Middle frontal gyrus (tissue), 1 donor: ENCODE results near the gene ATAD2B.

Experiments
- DNase-seq: peaks from one replicate; pipeline ENCODE4 v3.0.0-alpha.2; 2015; ENCODE audit warnings: low spot score; ENCODE audit errors: extremely low spot score

The ATAD2B gene

GRCh38 chr2:23703583-23704385 lies 223.1 kb downstream of the ATAD2B start:
- no peak for DNase-seq

- no peak for DNase-seq
Measured at GRCh38 chr2:23703037-23703582, 223.8 kb downstream of the ATAD2B start.

GRCh38 chr2:23700627-23701026 lies 226.3 kb downstream of the ATAD2B start:
- DNase-seq = no peak

GRCh38 chr2:23699580-23699925 lies 227.4 kb downstream of the ATAD2B start:
- DNase-seq = no peak

GRCh38 chr2:23698721-23699579 lies 228.0 kb downstream of the ATAD2B start:
- no peak for DNase-seq
